AG09309 (cell line): ENCODE results near the gene GRIK1.

Source experiments
- DNase-seq: peaks from one replicate; pipeline ENCODE4 v3.0.0-alpha.2; 2010; ENCODE audit warnings: low read depth
- H3K4me3 ChIP-seq: 2 replicates; pipeline ENCODE4 v1.5.1; 2011; ENCODE audit warnings: mild to moderate bottlenecking, low read depth, low read length, moderate library complexity; ENCODE audit not compliant: control insufficient read depth
- CTCF ChIP-seq: IDR thresholded peaks from 2 replicates; pipeline ENCODE4 v1.5.1; 2011; ENCODE audit warnings: mild to moderate bottlenecking, low read depth, low read length, inconsistent platforms; ENCODE audit not compliant: insufficient read depth, control insufficient read depth; ENCODE audit errors: missing control alignments

GRIK1 gene

GRCh38 chr21:29655577-29655976 is 284.2 kb downstream of the GRIK1 start:
- no peak for DNase-seq
- TF ChIP-seq CTCF, result no peak
- H3K4me3 ChIP-seq, result no peak overlapping the region

- no peak for DNase-seq
- TF ChIP-seq CTCF, result no peak
- H3K4me3 ChIP-seq, result no peak overlapping the region
These were observed 284.9 kb downstream of the GRIK1 start for GRCh38 chr21:29654855-29655254.

GRCh38 chr21:29654203-29654602 is 285.6 kb downstream of the GRIK1 start:
- no peak for TF ChIP-seq CTCF
- DNase-seq, result no peak
- no peak overlapping the region for H3K4me3 ChIP-seq

GRCh38 chr21:29650523-29651022 is 289.2 kb downstream of the GRIK1 start:
- no peak for TF ChIP-seq CTCF
- H3K4me3 ChIP-seq, result no peak overlapping the region
- no peak for DNase-seq

- DNase-seq, result no peak
- H3K4me3 ChIP-seq, result no peak overlapping the region
- no peak for TF ChIP-seq CTCF
These were observed 290.4 kb downstream of the GRIK1 start for GRCh38 chr21:29649406-29649814.

GRCh38 chr21:29648710-29649240 is 291.0 kb downstream of the GRIK1 start:
- TF ChIP-seq CTCF, result no peak
- H3K4me3 ChIP-seq, result no peak overlapping the region
- DNase-seq, result no peak

GRCh38 chr21:29647353-29647781 is 292.4 kb downstream of the GRIK1 start:
- no peak for DNase-seq
- no peak overlapping the region for H3K4me3 ChIP-seq
- no peak for TF ChIP-seq CTCF
